Erythroblast (primary cell): Measurements from ENCODE around the gene TPRG1L.

Experiments
- GATA1 ChIP-seq: IDR thresholded peaks from 2 replicates; pipeline ENCODE4 v1.6.1; 2011; ENCODE audit warnings: low read depth, mild to moderate bottlenecking, control low read depth, low read length, moderate library complexity
- POLR2A ChIP-seq: IDR thresholded peaks from 2 replicates; pipeline ENCODE4 v1.6.1; 2011; ENCODE audit warnings: mild to moderate bottlenecking, low read length

GRCh38 chr1:3596663-3597598 lies 27.9 kb upstream of the TPRG1L start:
- no peak for TF ChIP-seq POLR2A
- TF ChIP-seq GATA1: no peak
